H1 (cell line): ENCODE data around the gene MAF. TPM values are rescaled to one million over a fixed set of nuclear protein-coding genes. Genes with fewer than 3 reads are reported as not detected.

Experiments
- CTCF ChIA-PET: fragments of 300-600 bp; sonication (Branson Sonifier 250); formaldehyde crosslinking; loops from one replicate; lab custom pipeline; 2021; ENCODE audit not compliant: partially characterized antibody; lab: Charles Lee
- POLR2A ChIA-PET: fragments of 300-600 bp; sonication (Branson Sonifier 250); formaldehyde crosslinking; loops from one replicate; lab custom pipeline; 2021; ENCODE audit warnings: inconsistent platforms; ENCODE audit not compliant: partially characterized antibody; lab: Charles Lee
- DNase-seq, 2 experiments: peaks; one replicate each; pipeline versions ENCODE4 v3.0.0 to v3.0.0-alpha.2; 2010 to 2022; ENCODE audit warnings: low spot score in 2 of 2, low read depth in 1 of 2, mixed read lengths in 1 of 2
- FAIRE-seq: peaks from 2 replicates; lab custom pipeline; 2011; peaks lifted over from hg19 to GRCh38; lab: Jason Lieb, UNC
- H2AFZ ChIP-seq: 2 replicates; pipeline ENCODE4 v1.8.1; 2012; ENCODE audit warnings: low read length, inconsistent platforms
- H2AK5ac ChIP-seq: 2 replicates; pipeline ENCODE4 v1.6.1; 2013; ENCODE audit warnings: low read depth, low read length
- H2BK120ac ChIP-seq: replicated peaks from 2 replicates; pipeline ENCODE3; 2013; ENCODE audit warnings: low read depth, low read length, inconsistent platforms
- H2BK12ac ChIP-seq: 2 replicates; pipeline ENCODE4 v1.6.1; 2013; ENCODE audit warnings: low read depth, low read length
- H2BK15ac ChIP-seq: 2 replicates; pipeline ENCODE4 v1.6.1; 2013; ENCODE audit warnings: low read length
- H2BK20ac ChIP-seq: 2 replicates; pipeline ENCODE4 v1.6.1; 2013; ENCODE audit warnings: low read length
- H2BK5ac ChIP-seq: 2 replicates; pipeline ENCODE4 v1.6.1; 2013; ENCODE audit warnings: low read depth, low read length
- H3K14ac ChIP-seq: 2 replicates; pipeline ENCODE4 v1.6.1; 2013; ENCODE audit warnings: inconsistent platforms; ENCODE audit not compliant: insufficient read length
- H3K18ac ChIP-seq: 2 replicates; pipeline ENCODE4 v1.6.1; 2013; ENCODE audit warnings: low read length; ENCODE audit errors: extremely low read depth
- H3K23ac ChIP-seq: 2 replicates; pipeline ENCODE4 v1.6.1; 2013; ENCODE audit warnings: inconsistent platforms; ENCODE audit not compliant: insufficient read length
- H3K23me2 ChIP-seq: 2 replicates; pipeline ENCODE4 v1.6.1; 2013; ENCODE audit warnings: low read depth, low read length
- H3K27ac ChIP-seq: 2 replicates; pipeline ENCODE4 v1.6.1; 2011; ENCODE audit warnings: low read depth, low read length, inconsistent platforms
- H3K27me3 ChIP-seq, 4 experiments: replicated peaks in 1 of 4; 1 replicate in 1 of 4; 2 replicates in 3 of 4; pipeline versions ENCODE4 v1.6.1 to v1.8.1; 2011 to 2013; ENCODE audit warnings: low read length in 3 of 4, mild to moderate bottlenecking in 3 of 4, inconsistent platforms in 2 of 4, mixed read lengths in 2 of 4, moderate library complexity in 1 of 4; ENCODE audit not compliant: control insufficient read depth in 3 of 4, insufficient read depth in 3 of 4; ENCODE audit errors: extremely low read depth in 1 of 4
- H3K36me3 ChIP-seq, 4 experiments: 2 replicates each; pipeline versions ENCODE4 v1.6.1 to v1.8.1; 2011 to 2013; ENCODE audit warnings: mild to moderate bottlenecking in 4 of 4, low read length in 3 of 4, moderate library complexity in 2 of 4, control low read depth in 1 of 4, inconsistent platforms in 1 of 4; ENCODE audit not compliant: insufficient read depth in 4 of 4, control insufficient read depth in 2 of 4
- H3K4ac ChIP-seq: replicated peaks from 2 replicates; pipeline ENCODE3; 2013; ENCODE audit warnings: low read length, low read depth, mixed read lengths, inconsistent platforms; ENCODE audit not compliant: insufficient read length
- H3K4me1 ChIP-seq, 4 experiments: replicated peaks in 1 of 4; 1 replicate in 1 of 4; 2 replicates in 3 of 4; pipeline versions ENCODE4 v1.6.1 to v1.8.1; 2011 to 2013; ENCODE audit warnings: low read length in 3 of 4, inconsistent platforms in 2 of 4, mixed read lengths in 1 of 4; ENCODE audit not compliant: insufficient read depth in 4 of 4, control insufficient read depth in 3 of 4
- H3K4me2 ChIP-seq, 2 experiments: 2 replicates each; pipeline versions ENCODE4 v1.6.1 to v1.8.1; 2011 to 2013; ENCODE audit warnings: low read depth in 2 of 2, low read length in 2 of 2, control low read depth in 1 of 2, inconsistent platforms in 1 of 2, mild to moderate bottlenecking in 1 of 2; ENCODE audit not compliant: insufficient read depth in 1 of 2
- H3K4me3 ChIP-seq, 4 experiments: fragments of 200-600, 300-600 bp in 1 of 4; sonication (generic), shearing (Covaris generic), sonication (Bioruptor Twin) in 1 of 4; 2 replicates each; pipeline versions ENCODE4 v1.5.1 to v1.8.1; 2011 to 2016; ENCODE audit warnings: low read length in 4 of 4, low read depth in 3 of 4, control low read depth in 2 of 4, inconsistent platforms in 2 of 4, mild to moderate bottlenecking in 2 of 4, mixed read lengths in 1 of 4, moderate library complexity in 1 of 4; ENCODE audit not compliant: insufficient read depth in 2 of 4; ENCODE audit errors: extremely low read depth in 1 of 4
- H3K56ac ChIP-seq: replicated peaks from 2 replicates; pipeline ENCODE3; 2013; ENCODE audit warnings: low read depth, mild to moderate bottlenecking, mixed read lengths, low read length, inconsistent platforms; ENCODE audit not compliant: insufficient read length
- H3K79me1 ChIP-seq: 2 replicates; pipeline ENCODE4 v1.6.1; 2013; ENCODE audit warnings: low read depth, low read length, control low read depth
- H3K79me2 ChIP-seq, 2 experiments: 2 replicates each; pipeline versions ENCODE4 v1.6.1 to v1.8.1; 2012 to 2013; ENCODE audit warnings: low read length in 2 of 2, mild to moderate bottlenecking in 2 of 2, inconsistent platforms in 1 of 2; ENCODE audit not compliant: insufficient read depth in 2 of 2, control insufficient read depth in 1 of 2
- H3K9ac ChIP-seq, 4 experiments: replicated peaks in 1 of 4; 1 replicate in 1 of 4; 2 replicates in 3 of 4; pipeline versions ENCODE4 v1.6.1 to v1.8.1; 2011 to 2013; ENCODE audit warnings: low read depth in 3 of 4, low read length in 3 of 4, control low read depth in 2 of 4, mild to moderate bottlenecking in 2 of 4, moderate library complexity in 2 of 4, inconsistent platforms in 1 of 4; ENCODE audit errors: extremely low read depth in 1 of 4
- H3K9me3 ChIP-seq, 2 experiments: 2 replicates each; pipeline versions ENCODE4 v1.6.1 to v1.8.1; 2012 to 2013; ENCODE audit warnings: mild to moderate bottlenecking in 2 of 2, moderate library complexity in 2 of 2, control low read depth in 1 of 2, inconsistent platforms in 1 of 2, low read depth in 1 of 2, low read length in 1 of 2, mixed read lengths in 1 of 2; ENCODE audit not compliant: insufficient read depth in 2 of 2
- H4K20me1 ChIP-seq, 2 experiments: replicated peaks in 1 of 2; 2 replicates each; pipeline versions ENCODE3 to v1.8.1; 2011 to 2013; ENCODE audit warnings: inconsistent platforms in 2 of 2, low read length in 2 of 2, mild to moderate bottlenecking in 1 of 2; ENCODE audit not compliant: insufficient read depth in 2 of 2, control insufficient read depth in 1 of 2
- H4K5ac ChIP-seq: 2 replicates; pipeline ENCODE4 v1.6.1; 2013; ENCODE audit warnings: low read length, low read depth, mixed read lengths, inconsistent platforms; ENCODE audit not compliant: insufficient read length
- H4K8ac ChIP-seq: 2 replicates; pipeline ENCODE4 v1.8.0; 2013; ENCODE audit warnings: mild to moderate bottlenecking, moderate library complexity, low read length, inconsistent platforms; ENCODE audit not compliant: insufficient read depth; ENCODE audit errors: extremely low read depth
- H4K91ac ChIP-seq: replicated peaks from 2 replicates; pipeline ENCODE3; 2013; ENCODE audit warnings: low read length, mixed read lengths, inconsistent platforms; ENCODE audit not compliant: insufficient read length
- ASH2L ChIP-seq: fragments of 200-600, 300-600 bp; sonication (generic); IDR thresholded peaks from one replicate; pipeline ENCODE4 v1.7.1; 2017; ENCODE audit warnings: low read length
- CHD1 ChIP-seq: IDR thresholded peaks from 2 replicates; pipeline ENCODE4 v1.6.1; 2012; ENCODE audit warnings: low read depth, low read length, improper control_type of control experiment
- CTBP2 ChIP-seq: IDR thresholded peaks from 2 replicates; pipeline ENCODE4 v1.7.0; 2011; ENCODE audit warnings: borderline replicate concordance, mild to moderate bottlenecking, moderate library complexity, mixed read lengths, low read length; ENCODE audit not compliant: insufficient read depth, insufficient read length
- JUN ChIP-seq: IDR thresholded peaks from 2 replicates; pipeline ENCODE4 v1.6.1; 2011; ENCODE audit warnings: low read depth, mild to moderate bottlenecking, improper control_type of control experiment, low read length
- KDM4A ChIP-seq: IDR thresholded peaks from one replicate; pipeline ENCODE4 v1.7.1; 2012; ENCODE audit warnings: low read depth, mild to moderate bottlenecking, moderate library complexity, low read length, inconsistent platforms; ENCODE audit not compliant: severe bottlenecking
- NANOG ChIP-seq: IDR thresholded peaks from 2 replicates; pipeline ENCODE4 v1.6.1; 2011; ENCODE audit warnings: low read length, low read depth, mild to moderate bottlenecking, inconsistent platforms; ENCODE audit not compliant: insufficient read depth, poor library complexity, severe bottlenecking
- POLR2AphosphoS5 ChIP-seq: IDR thresholded peaks from 2 replicates; pipeline ENCODE4 v1.6.1; 2011; ENCODE audit warnings: low read depth, low read length
- POU5F1 ChIP-seq: IDR thresholded peaks from 2 replicates; pipeline ENCODE4 v1.6.1; 2011; ENCODE audit warnings: low read depth, mild to moderate bottlenecking, low read length, moderate library complexity
- RBBP5 ChIP-seq: IDR thresholded peaks from 2 replicates; pipeline ENCODE4 v1.7.1; 2012; ENCODE audit warnings: low read depth, mild to moderate bottlenecking, inconsistent platforms, low read length, moderate library complexity, borderline replicate concordance
- TEAD4 ChIP-seq: IDR thresholded peaks from 2 replicates; pipeline ENCODE4 v1.6.1; 2012; ENCODE audit warnings: low read depth, low read length, inconsistent platforms, mixed read lengths
- ZNF274 ChIP-seq: IDR thresholded peaks from 2 replicates; pipeline ENCODE4 v1.7.0; 2012; ENCODE audit warnings: low read length, borderline replicate concordance; ENCODE audit errors: extremely low read depth
- WGBS, 2 experiments: shearing (Covaris generic) in 1 of 2; methylation state at CpG; one replicate each; pipeline versions ENCODE4 v1.1.6 to v1.1.7; 2013 to 2015; ENCODE audit warnings: low lambda C conversion rate in 2 of 2, mixed read lengths in 2 of 2, inconsistent platforms in 1 of 2, low coverage in 1 of 2, missing lambda C conversion rate in 1 of 2; ENCODE audit not compliant: insufficient replicate concordance in 2 of 2, insufficient coverage in 1 of 2, insufficient read length in 1 of 2; ENCODE audit errors: extremely low coverage in 1 of 2, missing lambda C conversion rate in 1 of 2; 5-methylcytosine and 5-hydroxymethylcytosine counted together
- polyA plus RNA-seq, 7 experiments: library from polyadenylated mRNA; depleted of rRNA in 3 of 7; stranded (reverse) in 5 of 7; unstranded in 2 of 7; fragments of >200 nt in 5 of 7; fragments of 200-250 nt in 2 of 7; gene quantifications; 1 replicate in 5 of 7; 2 replicates in 1 of 7; 4 replicates in 1 of 7; pipeline versions ENCODE4 v1.2.1 to v1.2.3, GENCODE V29; 2011 to 2013; ENCODE audit warnings: missing spikeins in 2 of 7, mixed read lengths in 2 of 7
- total RNA-seq: library from RNA; stranded (reverse); fragmentation: NEBNext Ultra II Directional; extraction: Animal tissue kit (Norgen Biotek cat#: 25700); gene quantifications from 2 replicates; pipeline ENCODE4 v1.2.1, GENCODE V29; 2021
- TF ChIP-seq, protein P1 (sequence below): IDR thresholded peaks from 2 replicates; pipeline ENCODE4 v1.6.1; 2012; ENCODE audit warnings: inconsistent platforms
- TF ChIP-seq, protein P2 (sequence below): IDR thresholded peaks from 2 replicates; pipeline ENCODE4 v1.6.1; 2012; ENCODE audit warnings: inconsistent platforms

The MAF gene
- total and polyA plus RNA-seq, 2 of the 8 experiments (the other 6 are each of a cell fraction or from before 2014, with no cell fraction given): 1.3 to 2.7 TPM

DNA sequence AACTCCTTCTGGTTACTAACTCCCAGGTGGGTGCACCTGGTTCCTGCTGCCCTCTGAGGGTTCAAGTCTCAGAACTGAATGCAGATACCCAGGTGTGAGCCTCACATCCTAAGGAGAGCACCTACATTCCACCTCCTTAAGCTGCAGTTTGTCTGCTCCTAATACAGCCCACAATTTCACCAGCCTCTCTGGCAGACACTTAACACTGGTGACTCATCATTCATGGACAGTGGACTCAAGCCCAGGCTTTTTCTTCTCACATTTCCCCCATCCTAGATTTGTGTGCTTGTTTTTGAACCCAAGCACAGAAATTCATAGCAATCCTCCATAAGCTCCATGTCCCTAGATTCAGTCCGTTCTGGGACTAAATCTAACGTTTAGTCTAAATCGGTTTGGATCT is 7.0 kb upstream of the MAF start:
- Histone ChIP-seq H4K5ac (no peak overlapping the region), H3K9ac (no peak overlapping the region), H4K8ac (no peak overlapping the region), H3K36me3 (no peaks in the 10 kb centered on the region), H4K20me1 (no peaks in the 10 kb centered on the region), H3K23me2 (no peaks in the 10 kb centered on the region), H3K79me1 (no peaks in the 10 kb centered on the region), H3K14ac (no peak overlapping the region), H4K91ac (no peak overlapping the region), H3K4me2 (no peak overlapping the region), H3K18ac (no peak overlapping the region), H3K23ac (no peak overlapping the region), H2BK15ac (no peak overlapping the region), H3K79me2 (no peaks in the 10 kb centered on the region), H2BK5ac (no peak overlapping the region), H2AK5ac (no peak overlapping the region), H2BK12ac (no peak overlapping the region), H3K4me1 (no peaks in the 10 kb centered on the region), H3K4me3 (no peak overlapping the region), H3K27ac (no peak overlapping the region), H3K9me3 (no peaks in the 10 kb centered on the region), H2AFZ (no peak overlapping the region), H3K4ac (no peak overlapping the region), H3K27me3 (no peaks in the 10 kb centered on the region), H3K56ac (no peak overlapping the region), H2BK120ac (no peak overlapping the region), H2BK20ac (no peak overlapping the region)
- POLR2A ChIA-PET: no interaction called here
- WGBS, 2 experiments: 85% methylated on average over 3 of the region's 3 CpGs; no CpG with 5 or more reads in 1 of the 2 experiments
- FAIRE-seq (no peak), DNase-seq (no peak)
- CTCF ChIA-PET: interaction anchor here (0.6 to 1.3 kb wide), 3 partner anchors 22 to 762 kb away, joined by 3 to 5 read pairs (median 3); no protein-coding TSS in a partner anchor
- no peak for TF ChIP-seq JUN
- TF ChIP-seq, protein P1, sequence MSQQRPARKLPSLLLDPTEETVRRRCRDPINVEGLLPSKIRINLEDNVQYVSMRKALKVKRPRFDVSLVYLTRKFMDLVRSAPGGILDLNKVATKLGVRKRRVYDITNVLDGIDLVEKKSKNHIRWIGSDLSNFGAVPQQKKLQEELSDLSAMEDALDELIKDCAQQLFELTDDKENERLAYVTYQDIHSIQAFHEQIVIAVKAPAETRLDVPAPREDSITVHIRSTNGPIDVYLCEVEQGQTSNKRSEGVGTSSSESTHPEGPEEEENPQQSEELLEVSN: no peak
- TF ChIP-seq POLR2AphosphoS5: no peak
- no peak for TF ChIP-seq RBBP5
- no peak for TF ChIP-seq NANOG
- TF ChIP-seq ASH2L: no peak
- TF ChIP-seq, protein P2, sequence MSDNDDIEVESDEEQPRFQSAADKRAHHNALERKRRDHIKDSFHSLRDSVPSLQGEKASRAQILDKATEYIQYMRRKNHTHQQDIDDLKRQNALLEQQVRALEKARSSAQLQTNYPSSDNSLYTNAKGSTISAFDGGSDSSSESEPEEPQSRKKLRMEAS: no peak
- TF ChIP-seq TEAD4: no peak
- TF ChIP-seq CTBP2: no peak
- no peak for TF ChIP-seq ZNF274
- TF ChIP-seq KDM4A: no peak
- TF ChIP-seq POU5F1: no peak
- TF ChIP-seq CHD1: no peak
